Gastroesophageal sphincter (tissue), 4 donors: ENCODE measurements around the gene SEMG2. TPM values are rescaled to one million over a fixed set of nuclear protein-coding genes. Genes with fewer than 3 reads are reported as not detected.

Experiments used
- ATAC-seq: fragments of 150-250 bp; one replicate; pipeline ENCODE4 v1.9.1; 2016; ENCODE audit warnings: mild to moderate bottlenecking, moderate library complexity
- H3K27ac ChIP-seq, 4 donors: fragments of 200-600 bp; sonication (generic) in 3 of 4; 1 replicate in 3 of 4; 2 replicates in 1 of 4; pipeline ENCODE4 v1.5.1; 2016 to 2019
- H3K27me3 ChIP-seq: fragments of 200-600 bp; sonication (generic); one replicate; pipeline ENCODE4 v1.5.1; 2019
- H3K36me3 ChIP-seq, 2 donors: fragments of 200-600 bp; sonication (generic); one replicate each; pipeline ENCODE4 v1.5.1; 2019; ENCODE audit warnings: control low read depth in 1 of 2
- H3K4me1 ChIP-seq, 3 donors: fragments of 200-600 bp; sonication (generic); 1 replicate in 2 of 3; 2 replicates in 1 of 3; pipeline ENCODE4 v1.5.1; 2016 to 2019; ENCODE audit warnings: control low read depth in 2 of 3
- H3K4me3 ChIP-seq, 2 donors: fragments of 200-600 bp; sonication (generic); one replicate each; pipeline ENCODE4 v1.5.1; 2019; ENCODE audit warnings: mild to moderate bottlenecking in 1 of 2, moderate library complexity in 1 of 2
- H3K9me3 ChIP-seq, 3 donors: fragments of 200-600 bp; sonication (generic); one replicate each; pipeline ENCODE4 v1.5.1; 2017 to 2019; ENCODE audit warnings: control low read depth in 2 of 3
- EP300 ChIP-seq: sonication (generic); formaldehyde crosslinking; IDR thresholded peaks from one replicate; pipeline ENCODE4 v1.6.1; 2017; ENCODE audit warnings: antibody characterized with exemption, mild to moderate bottlenecking
- POLR2A ChIP-seq, 2 donors: fragments of 450-650 bp; IDR thresholded peaks; one replicate each; pipeline ENCODE4 v1.6.1; 2017; ENCODE audit warnings: antibody characterized with exemption in 2 of 2, mild to moderate bottlenecking in 2 of 2, moderate library complexity in 1 of 2
- POLR2AphosphoS5 ChIP-seq: sonication (generic); formaldehyde crosslinking; IDR thresholded peaks from one replicate; pipeline ENCODE4 v1.6.1; 2017; ENCODE audit warnings: antibody characterized with exemption
- WGBS, 2 donors: methylation state at CpG; one replicate each; pipeline ENCODE4 v1.1.5; 2018; ENCODE audit warnings: low coverage in 1 of 2; 5-methylcytosine and 5-hydroxymethylcytosine counted together
- total RNA-seq, 4 donors: library from RNA; depleted of rRNA; stranded (reverse); fragments of >200 nt; gene quantifications; one replicate each; pipeline ENCODE4 v1.1.0, GENCODE V29; 2016
- TF ChIP-seq, protein P1 (sequence below), 4 experiments: fragments of 200-600 bp in 2 of 4; fragments of 450-650 bp in 2 of 4; sonication (generic) in 1 of 4; IDR thresholded peaks; one replicate each; pipeline ENCODE4 v1.5.1; 2017 to 2019; ENCODE audit warnings: antibody characterized with exemption in 4 of 4, mild to moderate bottlenecking in 2 of 4, moderate library complexity in 2 of 4

SEMG2 gene
- total RNA-seq, 4 donors from 2014 or later: not detected

DNA sequence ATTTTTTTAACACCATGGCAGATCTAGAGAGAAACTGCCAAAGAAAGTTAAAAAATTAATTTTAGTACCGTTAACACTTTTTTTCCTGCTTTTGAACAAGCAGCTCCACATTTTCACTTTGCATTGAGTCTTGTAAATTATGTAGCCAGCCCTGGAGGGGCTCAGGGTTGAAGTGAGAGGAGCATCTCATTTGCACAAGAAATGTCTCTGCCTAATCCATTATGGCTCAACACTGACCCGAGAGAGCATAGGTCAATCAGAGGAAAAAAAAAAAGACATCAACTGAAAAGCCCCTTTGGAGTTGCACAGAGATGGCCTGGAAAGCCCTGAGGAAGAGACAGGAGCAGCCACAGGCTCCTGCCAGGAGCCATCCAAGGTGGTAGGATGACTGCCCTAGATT lies 37.5 kb downstream of the SEMG2 start:
- 35 to 56% methylated on average over 2 of the region's 2 CpGs for WGBS, 2 donors
- Histone ChIP-seq H3K4me1 (peaks cover 0 to 17% (median 0%) of the 10 kb centered on the region in 3 donors), H3K27me3 (peaks cover 26% of the 10 kb centered on the region), H3K27ac (no peak overlapping the region), H3K9me3 (no peaks in the 10 kb centered on the region), H3K36me3 (no peaks in the 10 kb centered on the region), H3K4me3 (no peak overlapping the region)
- no peak for ATAC-seq
- no peak for TF ChIP-seq EP300
- TF ChIP-seq, protein P1, sequence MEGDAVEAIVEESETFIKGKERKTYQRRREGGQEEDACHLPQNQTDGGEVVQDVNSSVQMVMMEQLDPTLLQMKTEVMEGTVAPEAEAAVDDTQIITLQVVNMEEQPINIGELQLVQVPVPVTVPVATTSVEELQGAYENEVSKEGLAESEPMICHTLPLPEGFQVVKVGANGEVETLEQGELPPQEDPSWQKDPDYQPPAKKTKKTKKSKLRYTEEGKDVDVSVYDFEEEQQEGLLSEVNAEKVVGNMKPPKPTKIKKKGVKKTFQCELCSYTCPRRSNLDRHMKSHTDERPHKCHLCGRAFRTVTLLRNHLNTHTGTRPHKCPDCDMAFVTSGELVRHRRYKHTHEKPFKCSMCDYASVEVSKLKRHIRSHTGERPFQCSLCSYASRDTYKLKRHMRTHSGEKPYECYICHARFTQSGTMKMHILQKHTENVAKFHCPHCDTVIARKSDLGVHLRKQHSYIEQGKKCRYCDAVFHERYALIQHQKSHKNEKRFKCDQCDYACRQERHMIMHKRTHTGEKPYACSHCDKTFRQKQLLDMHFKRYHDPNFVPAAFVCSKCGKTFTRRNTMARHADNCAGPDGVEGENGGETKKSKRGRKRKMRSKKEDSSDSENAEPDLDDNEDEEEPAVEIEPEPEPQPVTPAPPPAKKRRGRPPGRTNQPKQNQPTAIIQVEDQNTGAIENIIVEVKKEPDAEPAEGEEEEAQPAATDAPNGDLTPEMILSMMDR (IDR thresholded peaks at IDR 0.05): no peak
- TF ChIP-seq POLR2AphosphoS5: no peak
- no peak for TF ChIP-seq POLR2A (IDR thresholded peaks at IDR 0.05)

DNA sequence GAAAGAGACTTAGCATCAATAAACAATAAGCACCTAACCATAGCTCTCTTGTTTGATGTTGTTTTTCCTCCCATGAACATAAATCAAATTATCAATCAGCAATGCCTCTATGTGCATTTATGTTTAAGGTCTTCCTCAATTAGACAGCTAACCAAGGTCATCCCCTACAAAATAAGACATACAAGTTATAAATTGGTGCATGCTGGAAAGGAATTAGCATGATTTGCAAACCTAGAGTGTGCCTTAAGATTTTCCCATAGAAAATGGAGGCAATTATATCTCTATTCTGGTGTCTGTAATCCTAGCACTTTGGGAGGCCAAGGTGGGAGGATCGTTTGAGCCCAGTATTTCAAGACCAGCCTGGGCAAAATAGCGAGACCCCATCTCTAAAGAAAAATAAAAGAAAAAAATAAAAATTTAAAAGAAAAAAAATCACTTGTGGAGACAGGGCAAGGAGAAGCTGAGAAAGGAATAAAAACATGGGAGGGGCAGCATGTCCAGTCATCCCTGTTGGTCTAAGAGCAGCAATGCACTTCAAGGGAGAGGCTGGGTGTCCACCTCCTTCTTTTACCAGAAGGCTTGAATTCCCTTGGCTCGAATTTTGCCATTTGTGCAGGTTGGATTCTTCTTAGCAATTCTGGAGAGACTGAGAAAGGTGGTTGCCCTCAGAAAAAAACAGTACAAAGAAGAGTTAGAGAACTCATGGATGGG lies 42.5 kb downstream of the SEMG2 start:
- no peaks in the 10 kb centered on the region for H3K4me1 ChIP-seq
- H3K27ac ChIP-seq: no peak overlapping the region
- WGBS, 2 donors: 79 to 93% methylated on average over 2 to 3 of the region's 3 CpGs
- H3K27me3 ChIP-seq: peaks cover 16% of the 10 kb centered on the region
- no peaks in the 10 kb centered on the region for H3K36me3 ChIP-seq
- no peak for ATAC-seq
- TF ChIP-seq POLR2A (IDR thresholded peaks at IDR 0.05) (no peak), EP300 (no peak), POLR2AphosphoS5 (no peak)
- TF ChIP-seq, protein P1 (IDR thresholded peaks at IDR 0.05): no peak
- H3K9me3 ChIP-seq: no peaks in the 10 kb centered on the region
- H3K4me3 ChIP-seq: no peak overlapping the region

DNA sequence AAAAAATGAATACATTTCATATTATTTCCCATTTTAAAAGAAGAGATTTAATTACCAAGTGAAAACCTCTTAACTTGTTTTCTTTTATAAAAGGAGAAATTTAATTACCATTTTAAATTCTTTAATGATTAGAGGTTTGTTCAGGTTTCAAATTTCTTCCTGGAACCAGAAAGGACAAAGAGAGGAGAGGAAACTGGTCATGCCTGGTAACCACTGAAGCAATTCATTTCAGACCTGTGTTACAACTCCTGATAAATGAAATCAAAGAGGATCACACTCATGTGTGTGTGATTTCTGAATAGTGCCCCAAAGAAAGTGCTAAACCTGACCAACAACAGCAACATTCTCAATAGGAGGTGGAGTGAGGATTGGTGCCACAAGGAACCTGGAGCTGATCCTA lies 45.8 kb downstream of the SEMG2 start:
- TF ChIP-seq EP300 (no peak), POLR2A (IDR thresholded peaks at IDR 0.05) (no peak), POLR2AphosphoS5 (no peak)
- TF ChIP-seq, protein P1 (IDR thresholded peaks at IDR 0.05): no peak
- no peak for ATAC-seq
- peaks cover 15% of the 10 kb centered on the region for H3K27me3 ChIP-seq
- H3K36me3 ChIP-seq: no peaks in the 10 kb centered on the region
- no peak overlapping the region for H3K27ac ChIP-seq
- H3K4me3 ChIP-seq: no peak overlapping the region
- H3K9me3 ChIP-seq: no peaks in the 10 kb centered on the region
- no peaks in the 10 kb centered on the region for H3K4me1 ChIP-seq

DNA sequence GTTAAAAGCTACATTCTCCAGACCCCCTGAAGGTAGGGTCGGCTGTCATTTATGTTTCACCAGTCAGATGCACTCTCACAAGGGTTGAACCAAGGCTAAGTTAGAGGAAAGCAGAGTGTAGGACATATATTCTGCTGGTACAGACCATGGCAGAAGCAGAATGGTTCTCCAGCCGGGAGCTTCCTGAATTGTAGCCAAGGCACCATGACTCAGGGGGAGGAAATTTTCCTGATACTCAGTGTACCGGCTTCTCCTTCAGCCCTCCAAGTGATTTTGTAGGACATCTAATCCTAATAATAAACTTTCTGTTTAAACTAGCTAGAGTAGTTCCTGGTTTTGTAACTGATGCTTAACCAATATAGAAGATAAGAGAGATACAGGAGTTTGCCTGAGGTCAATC lies 47.4 kb downstream of the SEMG2 start:
- Histone ChIP-seq H3K4me3 (no peak overlapping the region), H3K4me1 (no peaks in the 10 kb centered on the region), H3K9me3 (no peaks in the 10 kb centered on the region), H3K27me3 (peaks cover 29% of the 10 kb centered on the region), H3K36me3 (no peaks in the 10 kb centered on the region), H3K27ac (no peak overlapping the region)
- TF ChIP-seq EP300 (no peak), POLR2A (IDR thresholded peaks at IDR 0.05) (no peak), POLR2AphosphoS5 (no peak)
- TF ChIP-seq, protein P1 (IDR thresholded peaks at IDR 0.05): no peak
- 38 to 78% methylated on average over 1 to 3 of the region's 3 CpGs for WGBS, 2 donors
- ATAC-seq: no peak

DNA sequence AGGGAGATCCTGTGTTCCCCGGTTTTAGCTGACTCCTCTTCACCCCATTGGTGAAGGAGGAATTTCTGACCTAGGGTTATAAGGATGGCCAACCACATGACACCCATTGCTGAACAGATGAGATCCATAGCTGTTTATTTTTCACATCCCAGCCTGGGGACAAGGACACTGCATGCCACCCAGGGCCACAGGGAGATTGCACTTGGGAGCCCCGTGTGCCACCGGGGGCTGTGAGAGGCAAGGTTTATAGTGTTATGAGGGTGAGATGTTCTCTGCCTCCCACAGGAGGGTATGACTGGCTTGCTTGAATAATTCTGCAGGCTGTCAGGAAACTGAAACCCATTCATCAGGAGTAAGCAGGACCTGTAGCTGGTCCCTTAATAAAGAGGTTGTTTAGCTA lies 47.9 kb downstream of the SEMG2 start:
- H3K4me1 ChIP-seq: no peaks in the 10 kb centered on the region
- ATAC-seq: no peak
- 60 to 100% methylated on average over 1 to 2 of the region's 3 CpGs for WGBS, 2 donors
- H3K27ac ChIP-seq: no peak overlapping the region
- H3K27me3 ChIP-seq: peaks cover 29% of the 10 kb centered on the region
- H3K9me3 ChIP-seq: no peaks in the 10 kb centered on the region
- no peaks in the 10 kb centered on the region for H3K36me3 ChIP-seq
- no peak overlapping the region for H3K4me3 ChIP-seq
- TF ChIP-seq POLR2A (IDR thresholded peaks at IDR 0.05): no peak
- TF ChIP-seq, protein P1 (IDR thresholded peaks at IDR 0.05): no peak
- TF ChIP-seq EP300: no peak
- no peak for TF ChIP-seq POLR2AphosphoS5
